Ureter (tissue), 1 donor: ENCODE results near the gene PRPF6. TPM values are rescaled to one million over a fixed set of nuclear protein-coding genes. Genes with fewer than 3 reads are reported as not detected.
"Not testable (repeated sequence)": the region's sequence is repeated elsewhere in the genome, so short reads cannot be mapped to it uniquely, and the experiment has no call there.

Experiments
- DNase-seq: peaks from one replicate; pipeline ENCODE4 v3.0.0-alpha.2; 2020; ENCODE audit warnings: low spot score
- total RNA-seq: library from RNA; stranded (reverse); gene quantifications from one replicate; pipeline ENCODE4 v1.2.4, GENCODE V29; 2023
- donor health status: DM: yes; HTN: yes; CAD: no.

PRPF6 gene
- total RNA-seq, 1 donor from 2014 or later = 75.0 TPM

- not testable (repeated sequence) for DNase-seq
These were observed 20.0 kb upstream of the PRPF6 start for GRCh38 chr20:63960654-63961621.

- DNase-seq = no peak
These were observed 19.1 kb upstream of the PRPF6 start for GRCh38 chr20:63961664-63962425.

GRCh38 chr20:63962426-63963347, 18.2 kb upstream of the PRPF6 start:
- DNase-seq = no peak

GRCh38 chr20:63963348-63963741, 17.6 kb upstream of the PRPF6 start:
- DNase-seq = no peak

- no peak for DNase-seq
These were observed 17.1 kb upstream of the PRPF6 start for GRCh38 chr20:63963784-63964301.

- no peak for DNase-seq
These were observed 16.5 kb upstream of the PRPF6 start for GRCh38 chr20:63964412-63964811.

- DNase-seq = no peak
These were observed 14.6 kb upstream of the PRPF6 start for GRCh38 chr20:63966172-63966943.

GRCh38 chr20:63966944-63967322, 14.0 kb upstream of the PRPF6 start:
- DNase-seq = no peak

GRCh38 chr20:63967330-63968135, 13.4 kb upstream of the PRPF6 start:
- DNase-seq = no peak

- no peak for DNase-seq
These were observed 12.6 kb upstream of the PRPF6 start for GRCh38 chr20:63968136-63968927.

- peak; percentile 51 for DNase-seq
These were observed 11.8 kb upstream of the PRPF6 start for GRCh38 chr20:63968928-63969760.

- peak; percentile 59 for DNase-seq
These were observed 10.9 kb upstream of the PRPF6 start, which contains the start of gene ZNF512B for GRCh38 chr20:63969838-63970713. Gene ZNF512B, minus strand, starts transcription at chr20:63969930. Its CDS starts 1,980 bp downstream, at chr20:63967950.

- no peak for DNase-seq
These were observed 10.1 kb upstream of the PRPF6 start for GRCh38 chr20:63970714-63971431.

- DNase-seq = not testable (repeated sequence)
These were observed 9.0 kb upstream of the PRPF6 start for GRCh38 chr20:63971960-63972311.

- no peak for DNase-seq
These were observed 8.4 kb upstream of the PRPF6 start for GRCh38 chr20:63972312-63973159.

GRCh38 chr20:63973160-63973479, 7.8 kb upstream of the PRPF6 start:
- no peak for DNase-seq
